A549 treated with ZK216348 at 1 μM for 4 hours (cell line): ENCODE measurements around the gene SNRPF. TPM values are rescaled to one million over a fixed set of nuclear protein-coding genes. Genes with fewer than 3 reads are reported as not detected.

Experiments
- total RNA-seq: library from RNA; stranded (reverse); fragments of 200-300 nt; extraction: Qiagen RNA extraction; gene quantifications from 5 replicates; pipeline ENCODE4 v1.2.3, GENCODE V29; 2022; ENCODE audit warnings: low read depth

SNRPF gene
- 99.7 to 230 TPM (median 117 TPM) in 5 replicates for total RNA-seq

GRCh38 chr12:95858451-95859343 is at the start of gene SNRPF:
Gene SNRPF (plus strand): TSS chr12:95858952. CDS start chr12:95859074, 122 bp downstream.

Other genes with a start within 250 kb of the SNRPF start
- 41.4 to 56.2 TPM (median 44.5 TPM) in 5 replicates for gene NTN4, start 68.2 kb upstream of the SNRPF start, total RNA-seq
- gene CCDC38, start 83.7 kb downstream of the SNRPF start, total RNA-seq = 0.09 to 0.13 TPM in 2 of 5 replicates, not detected in the others
- 1.9 to 2.4 TPM (median 2.3 TPM) in 5 replicates for gene AMDHD1, start 84.4 kb downstream of the SNRPF start, total RNA-seq
- gene HAL, start 137.4 kb downstream of the SNRPF start, total RNA-seq = 0.21 to 0.43 TPM (median 0.38 TPM) in 5 replicates
- 93.7 to 123 TPM (median 102 TPM) in 5 replicates for gene LTA4H, start 176.6 kb downstream of the SNRPF start, total RNA-seq